K562 (cell line): ENCODE measurements around the gene P2RX1. TPM values are rescaled to one million over a fixed set of nuclear protein-coding genes. Genes with fewer than 3 reads are reported as not detected.

ENCODE experiments used
- CREB3L1 ChIP-seq: fragments of 450-650 bp; IDR thresholded peaks from 2 replicates; pipeline ENCODE4 v1.6.1; 2014; ENCODE audit warnings: low read depth, mild to moderate bottlenecking, moderate library complexity, borderline replicate concordance
- ELK1 ChIP-seq: sonication (generic); formaldehyde crosslinking; IDR thresholded peaks from 2 replicates; pipeline ENCODE4 v1.8.1; 2022; ENCODE audit warnings: missing genetic modification reagents
- GMEB1 ChIP-seq: fragments of 250-450 bp; sonication (Bioruptor Pico); IDR thresholded peaks from 2 replicates; pipeline ENCODE4 v1.4.0; 2020; ENCODE audit warnings: mild to moderate bottlenecking
- JUN ChIP-seq, 2 experiments: sonication (generic) in 1 of 2; formaldehyde crosslinking in 1 of 2; IDR thresholded peaks; 2 replicates each; pipeline versions ENCODE4 v1.6.1 to v1.8.0; 2012 to 2022; ENCODE audit warnings: borderline replicate concordance in 2 of 2, mild to moderate bottlenecking in 2 of 2, improper control_type of control experiment in 1 of 2, low read depth in 1 of 2, low read length in 1 of 2, missing genetic modification reagents in 1 of 2
- MAFF ChIP-seq: IDR thresholded peaks from 2 replicates; pipeline ENCODE4 v1.6.1; 2012; ENCODE audit warnings: low read length, improper control_type of control experiment
- MCM2 ChIP-seq: fragments of 450-650 bp; IDR thresholded peaks from 2 replicates; pipeline ENCODE4 v1.6.1; 2017; ENCODE audit warnings: low read depth, mild to moderate bottlenecking
- MEF2D ChIP-seq: conservative IDR thresholded peaks from 2 replicates; pipeline ENCODE4 v1.6.1; 2016; ENCODE audit warnings: low read depth, missing genetic modification characterization, missing compliant biosample characterization
- NFXL1 ChIP-seq: fragments of 450-650 bp; formaldehyde crosslinking; IDR thresholded peaks from 2 replicates; pipeline ENCODE4 v1.4.0; 2021; ENCODE audit warnings: mild to moderate bottlenecking
- PYGO2 ChIP-seq: fragments of 450-650 bp; IDR thresholded peaks from 2 replicates; pipeline ENCODE4 v1.6.1; 2016; ENCODE audit warnings: mild to moderate bottlenecking, missing genetic modification characterization, moderate library complexity, missing compliant biosample characterization
- RBM15 ChIP-seq: fragments of 200-400 bp; formaldehyde crosslinking; IDR thresholded peaks from 2 replicates; pipeline ENCODE4 v1.6.1; 2018; ENCODE audit warnings: mild to moderate bottlenecking, low read length, moderate library complexity; ENCODE audit not compliant: insufficient read depth
- SNRNP70 ChIP-seq: fragments of 200-400 bp; formaldehyde crosslinking; optimal IDR thresholded peaks from 2 replicates; pipeline ENCODE3; 2017; ENCODE audit warnings: low read depth, low read length
- SRSF1 ChIP-seq: fragments of 200-400 bp; formaldehyde crosslinking; IDR thresholded peaks from 2 replicates; pipeline ENCODE4 v1.6.1; 2017; ENCODE audit warnings: mild to moderate bottlenecking, low read depth, low read length, moderate library complexity
- STAT5B ChIP-seq: fragments of 250-450 bp; sonication (Bioruptor Pico); IDR thresholded peaks from 2 replicates; pipeline ENCODE4 v1.8.0; 2021; ENCODE audit warnings: mild to moderate bottlenecking, inconsistent platforms
- WHSC1 ChIP-seq: IDR thresholded peaks from one replicate; pipeline ENCODE4 v1.6.1; 2012; ENCODE audit warnings: low read length, control low read depth, inconsistent platforms
- ZC3H11A ChIP-seq: IDR thresholded peaks from 2 replicates; pipeline ENCODE4 v1.6.1; 2012; ENCODE audit warnings: low read depth, low read length, improper control_type of control experiment
- ZNF589 ChIP-seq: fragments of 200-800 bp; sonication (Bioruptor generic); IDR thresholded peaks from 2 replicates; pipeline ENCODE4 v1.6.1; 2016; ENCODE audit warnings: low read depth, missing genetic modification characterization, missing compliant biosample characterization
- polyA plus RNA-seq, 8 experiments: library from polyadenylated mRNA; depleted of rRNA in 4 of 8; stranded (reverse) in 5 of 8; unstranded in 3 of 8; fragments of >200 nt; fragmentation: Nextera tagmentation in 2 of 8; fragmentation: Illumina TruSeq in 1 of 8; extraction: Ambion mirVana in 2 of 8; extraction: Trizol in 1 of 8; gene quantifications; 2 replicates each; pipeline versions ENCODE4 v1.2.1 to v1.2.3, GENCODE V29; 2011 to 2014; ENCODE audit warnings: inconsistent platforms in 1 of 8, missing spikeins in 1 of 8
- total RNA-seq, 7 experiments: library from RNA; depleted of rRNA in 6 of 7; stranded (reverse); fragments of >200 nt in 6 of 7; fragmentation: Illumina TruSeq in 2 of 7; extraction: Trizol in 2 of 7; gene quantifications; 2 replicates each; pipeline versions ENCODE4 v1.2.1 to v1.2.3, GENCODE V29; 2011 to 2021; ENCODE audit warnings: low replicate concordance in 1 of 7

The P2RX1 gene
- total and polyA plus RNA-seq, 9 of the 15 experiments (the other 6 are each of a cell fraction or from before 2014, with no cell fraction given) = 0.27 to 20.3 (median 10.3) TPM

GRCh38 chr17:3913531-3914311 lies 2.5 kb downstream of the P2RX1 start (continued):
- TF ChIP-seq CREB3L1 = no peak
- no peak for TF ChIP-seq ELK1 (CRISPR knock-in tag)
- TF ChIP-seq GMEB1 (CRISPR knock-in tag) = no peak
- TF ChIP-seq ZC3H11A = no peak
- TF ChIP-seq JUN (IDR thresholded peaks at IDR 0.05; ENCODE audit: borderline replicate concordance, low read depth, low read length) = no peak
- no peak for TF ChIP-seq JUN (CRISPR knock-in tag; IDR thresholded peaks at IDR 0.05; ENCODE audit: borderline replicate concordance)
- TF ChIP-seq MEF2D = no peak
- no peak for TF ChIP-seq PYGO2 (tag)
- no peak for TF ChIP-seq STAT5B (CRISPR knock-in tag)
- no peak for TF ChIP-seq SRSF1
- no peak for TF ChIP-seq WHSC1
- no peak for TF ChIP-seq MAFF
- TF ChIP-seq ZNF589 (CRISPR knock-in tag) = no peak
- no peak for TF ChIP-seq RBM15
- TF ChIP-seq SNRNP70 = no peak
- TF ChIP-seq MCM2 = no peak
- no peak for TF ChIP-seq NFXL1 (CRISPR knock-in tag)
